GM23338 (cell line): ENCODE measurements around the gene LMNTD2. TPM values are rescaled to one million over a fixed set of nuclear protein-coding genes. Genes with fewer than 3 reads are reported as not detected.

Source experiments
- ATAC-seq: fragments of 200-7000 bp; cut with Tn5 transposase; 3 replicates; pipeline ENCODE4 v1.9.1; 2020
- DNase-seq: peaks from one replicate; pipeline ENCODE4 v3.0.0-alpha.2; 2015; ENCODE audit warnings: low spot score
- H2AFZ ChIP-seq: fragments of 200-600 bp; sonication (generic); 2 replicates; pipeline ENCODE4 v1.8.0; 2016; ENCODE audit warnings: antibody characterized with exemption, mild to moderate bottlenecking, moderate library complexity
- H3F3A ChIP-seq: fragments of 200-600 bp; sonication (generic); replicated peaks from 2 replicates; pipeline ENCODE4 v1.8.0; 2017; ENCODE audit warnings: antibody characterized with exemption, mixed run types, low read depth
- H3K27ac ChIP-seq: fragments of 200-600 bp; sonication (generic); 2 replicates; pipeline ENCODE4 v1.6.1; 2016; ENCODE audit warnings: low read depth
- H3K27me3 ChIP-seq: fragments of 200-600 bp; sonication (generic); 2 replicates; pipeline ENCODE4 v1.8.0; 2016; ENCODE audit warnings: mild to moderate bottlenecking, mixed run types, moderate library complexity; ENCODE audit not compliant: insufficient read depth
- H3K36me3 ChIP-seq: fragments of 200-600 bp; sonication (generic); 2 replicates; pipeline ENCODE4 v1.8.0; 2016; ENCODE audit warnings: mild to moderate bottlenecking; ENCODE audit not compliant: insufficient read depth
- H3K4me1 ChIP-seq: fragments of 200-600 bp; sonication (generic); 2 replicates; pipeline ENCODE4 v1.8.0; 2016; ENCODE audit warnings: mild to moderate bottlenecking, moderate library complexity; ENCODE audit not compliant: insufficient read depth
- H3K4me2 ChIP-seq: fragments of 200-600 bp; sonication (generic); 2 replicates; pipeline ENCODE4 v1.7.1; 2017; ENCODE audit warnings: mixed run types
- H3K4me3 ChIP-seq: fragments of 200-600 bp; sonication (generic); 2 replicates; pipeline ENCODE4 v1.6.1; 2016; ENCODE audit warnings: mixed run types
- H3K79me2 ChIP-seq: fragments of 200-600 bp; sonication (generic); replicated peaks from 2 replicates; pipeline ENCODE4 v1.8.0; 2017; ENCODE audit warnings: mild to moderate bottlenecking; ENCODE audit not compliant: insufficient read depth
- H3K9me2 ChIP-seq: fragments of 200-600 bp; sonication (generic); 2 replicates; pipeline ENCODE4 v1.8.0; 2017; ENCODE audit not compliant: insufficient read depth
- H4K20me1 ChIP-seq: fragments of 200-600 bp; sonication (generic); replicated peaks from 2 replicates; pipeline ENCODE4 v1.8.0; 2017; ENCODE audit warnings: mild to moderate bottlenecking; ENCODE audit not compliant: insufficient read depth
- H3K27ac Mint-ChIP-seq: 2 replicates; pipeline ENCODE4 v1.8.0; 2020; ENCODE audit warnings: inconsistent platforms, mild to moderate bottlenecking, moderate library complexity, mixed read lengths
- H3K27me3 Mint-ChIP-seq: 3 replicates; pipeline ENCODE4 v1.8.0; 2022; ENCODE audit warnings: low read depth, mild to moderate bottlenecking, moderate library complexity, mixed read lengths, inconsistent platforms; ENCODE audit not compliant: insufficient read depth, poor library complexity
- H3K36me3 Mint-ChIP-seq: 3 replicates; pipeline ENCODE4 v1.8.0; 2021; ENCODE audit warnings: low read depth, mild to moderate bottlenecking, inconsistent platforms, moderate library complexity, mixed read lengths
- H3K4me1 Mint-ChIP-seq: 3 replicates; pipeline ENCODE4 v1.8.0; 2020; ENCODE audit warnings: mild to moderate bottlenecking, inconsistent platforms, mixed read lengths
- H3K4me3 Mint-ChIP-seq: 3 replicates; pipeline ENCODE4 v1.8.0; 2021; ENCODE audit warnings: moderate library complexity, mild to moderate bottlenecking, inconsistent platforms, mixed read lengths
- H3K9me3 Mint-ChIP-seq: 3 replicates; pipeline ENCODE4 v1.8.0; 2020; ENCODE audit warnings: moderate library complexity, mild to moderate bottlenecking, inconsistent platforms, mixed read lengths
- CREB1 ChIP-seq: fragments of 250-450 bp; sonication (Bioruptor Pico); IDR thresholded peaks from 2 replicates; pipeline ENCODE4 v1.5.0; 2020; ENCODE audit warnings: low read depth, mild to moderate bottlenecking, moderate library complexity
- EZH2 ChIP-seq: fragments of 200-600 bp; sonication (generic); IDR thresholded peaks from one replicate; pipeline ENCODE4 v1.8.0; 2017; ENCODE audit warnings: antibody characterized with exemption, mild to moderate bottlenecking, low read depth; ENCODE audit not compliant: unreplicated experiment
- JUNB ChIP-seq: IDR thresholded peaks from one replicate; pipeline ENCODE4 v1.6.1; 2016; ENCODE audit warnings: antibody characterized with exemption; ENCODE audit not compliant: unreplicated experiment
- NANOG ChIP-seq: IDR thresholded peaks from 2 replicates; pipeline ENCODE4 v1.6.1; 2016; ENCODE audit warnings: antibody characterized with exemption, borderline replicate concordance
- STAT1 ChIP-seq: IDR thresholded peaks from one replicate; pipeline ENCODE4 v1.6.1; 2016; ENCODE audit warnings: antibody characterized with exemption; ENCODE audit not compliant: unreplicated experiment
- polyA plus RNA-seq: library from polyadenylated mRNA; unstranded; fragments of >200 nt; fragmentation: Nextera tagmentation; extraction: Ambion mirVana; gene quantifications from 2 replicates; pipeline ENCODE4 v1.2.1, GENCODE V29; 2016
- total RNA-seq: library from RNA; depleted of rRNA; stranded (reverse); fragments of >200 nt; shearing (Covaris generic); gene quantifications from 2 replicates; pipeline ENCODE4 v1.2.3, GENCODE V29; 2014
- TF ChIP-seq, protein P1 (sequence below): IDR thresholded peaks from 2 replicates; pipeline ENCODE4 v1.6.1; 2016; ENCODE audit warnings: antibody characterized with exemption
- TF ChIP-seq, protein P2 (sequence below), 2 experiments: fragments of 200-600 bp in 1 of 2; sonication (generic) in 1 of 2; conservative IDR thresholded peaks; 2 replicates each; pipeline versions ENCODE4 v1.5.1 to v1.6.1; 2016 to 2017; ENCODE audit warnings: antibody characterized with exemption in 2 of 2, low read depth in 2 of 2, mild to moderate bottlenecking in 2 of 2, moderate library complexity in 1 of 2
- TF ChIP-seq, protein P3 (sequence below): IDR thresholded peaks from one replicate; pipeline ENCODE4 v1.6.1; 2018; ENCODE audit warnings: antibody characterized with exemption; ENCODE audit not compliant: unreplicated experiment

LMNTD2 gene
- total and polyA plus RNA-seq, 2 experiments from 2014 or later: 1.3 to 2.1 TPM

DNA sequence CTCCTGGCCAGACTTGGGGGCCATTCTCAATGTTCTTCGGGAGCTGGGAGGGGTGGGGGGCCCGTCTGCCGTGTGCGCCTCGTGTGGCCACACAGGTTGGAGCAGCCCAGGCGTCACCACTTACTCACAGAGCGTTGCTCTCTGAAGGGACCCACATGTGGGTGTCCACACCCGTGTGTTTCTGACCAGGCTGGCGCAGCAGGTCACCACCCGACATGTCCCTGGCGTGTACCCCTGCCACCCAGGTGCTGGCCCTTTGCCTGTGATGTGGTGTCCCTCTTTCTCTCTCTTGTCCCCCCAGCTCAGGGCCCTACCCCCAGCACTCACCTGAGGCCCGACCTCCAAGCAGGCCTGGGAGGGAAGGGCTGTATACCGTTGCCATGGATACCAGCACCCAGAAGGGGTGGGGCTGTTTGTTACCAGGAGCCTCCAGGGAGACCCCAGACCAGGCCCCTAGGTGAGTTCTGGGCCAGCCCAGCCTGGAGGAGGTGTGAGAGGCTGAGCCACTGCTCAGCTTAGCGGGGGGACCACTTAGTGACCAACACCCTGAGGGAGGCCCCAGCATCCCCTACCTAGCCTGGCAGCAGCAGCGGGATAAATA is 1.4 kb downstream of the LMNTD2 start:
- no peaks in the 10 kb centered on the region for H3K9me2 ChIP-seq
- peak; percentile 51 for DNase-seq
- no peak overlapping the region for H3K27ac ChIP-seq
- H3K4me2 ChIP-seq: no peak overlapping the region
- H3F3A ChIP-seq: peaks cover 10% of the 10 kb centered on the region; the same call in 1 of the 2 replicates
- Mint-ChIP-seq H3K9me3 (peaks cover 2% of the 10 kb centered on the region; the same call in 1 of the 3 replicates), H3K27me3 (peaks cover 32% of the 10 kb centered on the region), H3K27ac (no peak overlapping the region), H3K36me3 (no peaks in the 10 kb centered on the region; the same call in 2 of the 3 replicates), H3K4me1 (peaks cover 11% of the 10 kb centered on the region), H3K4me3 (0 out of 3 replicates have a peak overlapping the region, but pooled peaks have one; percentile 23)
- TF ChIP-seq, protein P1, sequence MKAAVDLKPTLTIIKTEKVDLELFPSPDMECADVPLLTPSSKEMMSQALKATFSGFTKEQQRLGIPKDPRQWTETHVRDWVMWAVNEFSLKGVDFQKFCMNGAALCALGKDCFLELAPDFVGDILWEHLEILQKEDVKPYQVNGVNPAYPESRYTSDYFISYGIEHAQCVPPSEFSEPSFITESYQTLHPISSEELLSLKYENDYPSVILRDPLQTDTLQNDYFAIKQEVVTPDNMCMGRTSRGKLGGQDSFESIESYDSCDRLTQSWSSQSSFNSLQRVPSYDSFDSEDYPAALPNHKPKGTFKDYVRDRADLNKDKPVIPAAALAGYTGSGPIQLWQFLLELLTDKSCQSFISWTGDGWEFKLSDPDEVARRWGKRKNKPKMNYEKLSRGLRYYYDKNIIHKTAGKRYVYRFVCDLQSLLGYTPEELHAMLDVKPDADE: no peak
- TF ChIP-seq, protein P2, sequence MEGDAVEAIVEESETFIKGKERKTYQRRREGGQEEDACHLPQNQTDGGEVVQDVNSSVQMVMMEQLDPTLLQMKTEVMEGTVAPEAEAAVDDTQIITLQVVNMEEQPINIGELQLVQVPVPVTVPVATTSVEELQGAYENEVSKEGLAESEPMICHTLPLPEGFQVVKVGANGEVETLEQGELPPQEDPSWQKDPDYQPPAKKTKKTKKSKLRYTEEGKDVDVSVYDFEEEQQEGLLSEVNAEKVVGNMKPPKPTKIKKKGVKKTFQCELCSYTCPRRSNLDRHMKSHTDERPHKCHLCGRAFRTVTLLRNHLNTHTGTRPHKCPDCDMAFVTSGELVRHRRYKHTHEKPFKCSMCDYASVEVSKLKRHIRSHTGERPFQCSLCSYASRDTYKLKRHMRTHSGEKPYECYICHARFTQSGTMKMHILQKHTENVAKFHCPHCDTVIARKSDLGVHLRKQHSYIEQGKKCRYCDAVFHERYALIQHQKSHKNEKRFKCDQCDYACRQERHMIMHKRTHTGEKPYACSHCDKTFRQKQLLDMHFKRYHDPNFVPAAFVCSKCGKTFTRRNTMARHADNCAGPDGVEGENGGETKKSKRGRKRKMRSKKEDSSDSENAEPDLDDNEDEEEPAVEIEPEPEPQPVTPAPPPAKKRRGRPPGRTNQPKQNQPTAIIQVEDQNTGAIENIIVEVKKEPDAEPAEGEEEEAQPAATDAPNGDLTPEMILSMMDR (conservative IDR thresholded peaks at IDR 0.05; ENCODE audit: low read depth in 2 of 2): peak; percentile 16 to 30; a peak in 1 of 4 replicates
- 0 out of 2 replicates have a peak, but pooled peaks cover 7% of the 10 kb centered on the region for H3K79me2 ChIP-seq
- peaks cover 12% of the 10 kb centered on the region for H4K20me1 ChIP-seq
- H2AFZ ChIP-seq: no peak overlapping the region
- H3K4me3 ChIP-seq: no peak overlapping the region
- ATAC-seq: no peak
- no peaks in the 10 kb centered on the region for H3K36me3 ChIP-seq
- peaks cover 10% of the 10 kb centered on the region for H3K4me1 ChIP-seq
- H3K27me3 ChIP-seq: peaks cover 28% of the 10 kb centered on the region

DNA sequence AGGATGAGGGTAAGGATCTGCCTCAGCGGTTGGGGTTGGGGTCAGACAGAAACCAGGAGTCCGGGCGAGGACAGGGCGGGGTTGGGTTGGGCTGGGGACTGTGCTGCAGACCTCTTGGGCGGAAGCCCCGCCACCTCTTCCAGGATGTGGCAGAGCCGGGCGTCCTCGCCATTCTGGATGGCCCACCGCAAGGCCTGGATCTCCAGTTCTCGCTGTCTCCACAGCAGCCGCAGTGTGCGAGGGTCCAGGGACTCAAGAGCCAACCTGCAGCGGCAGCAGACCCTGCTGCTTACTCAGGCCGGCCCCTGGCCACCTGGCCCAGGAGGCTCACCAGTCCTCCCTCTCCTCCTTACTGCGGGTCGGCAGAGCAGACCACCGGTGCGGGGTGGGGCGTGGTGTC is 2.0 kb downstream of the LMNTD2 start:
- no peak for ATAC-seq
- no peaks in the 10 kb centered on the region for H3K36me3 ChIP-seq
- Mint-ChIP-seq H3K9me3 (peaks cover 2% of the 10 kb centered on the region; the same call in 1 of the 3 replicates), H3K36me3 (no peaks in the 10 kb centered on the region), H3K27ac (no peak overlapping the region), H3K4me1 (peaks cover 11% of the 10 kb centered on the region), H3K4me3 (no peak overlapping the region), H3K27me3 (peaks cover 32% of the 10 kb centered on the region)
- H3K9me2 ChIP-seq: no peaks in the 10 kb centered on the region
- peaks cover 12% of the 10 kb centered on the region; the same call in 1 of the 2 replicates for H3F3A ChIP-seq
- no peak overlapping the region for H3K4me3 ChIP-seq
- H4K20me1 ChIP-seq: peaks cover 11% of the 10 kb centered on the region
- peaks cover 10% of the 10 kb centered on the region for H3K4me1 ChIP-seq
- DNase-seq: no peak
- no peak overlapping the region for H2AFZ ChIP-seq
- peaks cover 28% of the 10 kb centered on the region for H3K27me3 ChIP-seq
- H3K27ac ChIP-seq: no peak overlapping the region
- no peak overlapping the region for H3K4me2 ChIP-seq
- TF ChIP-seq EZH2 (no peak), STAT1 (no peak), NANOG (no peak), JUNB (no peak), CREB1 (no peak)
- TF ChIP-seq, protein P3, sequence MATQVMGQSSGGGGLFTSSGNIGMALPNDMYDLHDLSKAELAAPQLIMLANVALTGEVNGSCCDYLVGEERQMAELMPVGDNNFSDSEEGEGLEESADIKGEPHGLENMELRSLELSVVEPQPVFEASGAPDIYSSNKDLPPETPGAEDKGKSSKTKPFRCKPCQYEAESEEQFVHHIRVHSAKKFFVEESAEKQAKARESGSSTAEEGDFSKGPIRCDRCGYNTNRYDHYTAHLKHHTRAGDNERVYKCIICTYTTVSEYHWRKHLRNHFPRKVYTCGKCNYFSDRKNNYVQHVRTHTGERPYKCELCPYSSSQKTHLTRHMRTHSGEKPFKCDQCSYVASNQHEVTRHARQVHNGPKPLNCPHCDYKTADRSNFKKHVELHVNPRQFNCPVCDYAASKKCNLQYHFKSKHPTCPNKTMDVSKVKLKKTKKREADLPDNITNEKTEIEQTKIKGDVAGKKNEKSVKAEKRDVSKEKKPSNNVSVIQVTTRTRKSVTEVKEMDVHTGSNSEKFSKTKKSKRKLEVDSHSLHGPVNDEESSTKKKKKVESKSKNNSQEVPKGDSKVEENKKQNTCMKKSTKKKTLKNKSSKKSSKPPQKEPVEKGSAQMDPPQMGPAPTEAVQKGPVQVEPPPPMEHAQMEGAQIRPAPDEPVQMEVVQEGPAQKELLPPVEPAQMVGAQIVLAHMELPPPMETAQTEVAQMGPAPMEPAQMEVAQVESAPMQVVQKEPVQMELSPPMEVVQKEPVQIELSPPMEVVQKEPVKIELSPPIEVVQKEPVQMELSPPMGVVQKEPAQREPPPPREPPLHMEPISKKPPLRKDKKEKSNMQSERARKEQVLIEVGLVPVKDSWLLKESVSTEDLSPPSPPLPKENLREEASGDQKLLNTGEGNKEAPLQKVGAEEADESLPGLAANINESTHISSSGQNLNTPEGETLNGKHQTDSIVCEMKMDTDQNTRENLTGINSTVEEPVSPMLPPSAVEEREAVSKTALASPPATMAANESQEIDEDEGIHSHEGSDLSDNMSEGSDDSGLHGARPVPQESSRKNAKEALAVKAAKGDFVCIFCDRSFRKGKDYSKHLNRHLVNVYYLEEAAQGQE: no peak
- 0 out of 2 replicates have a peak, but pooled peaks cover 7% of the 10 kb centered on the region for H3K79me2 ChIP-seq
